Measurements from ENCODE around the gene SGF29. TPM values are rescaled to one million over a fixed set of nuclear protein-coding genes. Genes with fewer than 3 reads are reported as not detected.

Gene SGF29
- total and polyA plus RNA-seq, 2 donors (not counting 1 experiment from before 2014, with no cell fraction given), result 1.6 to 6.9 TPM

DNA sequence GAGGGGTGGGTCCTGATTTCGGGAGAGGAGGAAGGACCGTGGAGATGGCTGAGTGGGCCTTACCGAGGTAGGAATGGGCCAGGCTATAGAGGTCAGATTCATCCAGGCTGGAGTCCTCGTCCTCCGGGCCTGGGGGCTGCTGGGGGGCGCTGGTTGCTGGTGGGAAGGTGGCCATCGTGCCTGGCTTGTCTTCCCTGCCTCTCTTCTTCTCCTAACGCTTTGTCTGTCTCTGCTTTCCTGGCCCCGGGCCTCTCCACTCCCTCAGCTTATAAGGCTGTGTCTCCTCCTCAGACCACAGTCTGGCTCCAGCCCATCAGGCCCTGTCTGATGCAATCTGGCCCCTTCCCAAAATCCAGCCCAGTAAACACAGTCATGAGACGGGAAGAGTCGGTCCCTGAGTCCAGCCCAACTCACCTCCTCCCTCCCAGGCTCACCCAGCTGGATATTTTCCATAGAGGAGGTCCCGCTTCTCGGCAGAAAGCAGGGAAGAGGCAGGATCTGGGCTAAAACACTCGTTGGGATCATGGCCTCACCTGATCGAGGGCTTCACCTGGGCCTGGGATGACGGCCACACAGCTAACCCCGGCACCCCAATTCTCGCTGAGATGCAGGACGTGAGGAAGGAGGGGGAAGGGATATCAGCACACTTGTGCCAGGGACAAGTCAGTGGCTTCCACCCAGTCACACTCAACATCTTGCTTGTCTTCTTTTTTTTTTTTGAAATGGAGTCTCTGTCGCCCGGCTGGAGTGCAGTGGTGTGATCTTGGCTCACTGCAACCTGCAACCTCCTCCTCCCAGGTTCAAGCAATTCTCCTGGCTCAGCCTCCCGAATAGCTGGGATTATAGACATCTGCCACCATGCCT, 14.8 kb upstream of the SGF29 start, which contains the start of gene NUPR1:
NUPR1 (minus strand) TSS at position 242 of the 864 bp plus-strand sequence; CDS start at position 175, 67 bp downstream.
- H3K79me2 ChIP-seq (ENCODE audit: control insufficient read depth, insufficient read depth, low read length), result peaks cover 13% of the 10 kb centered on the region
- H3K9ac ChIP-seq (ENCODE audit: insufficient read depth, low read length), result peak within 1 kb of the TSS; percentile 78
- peaks cover 5% of the 10 kb centered on the region for H3K36me3 ChIP-seq (ENCODE audit: control insufficient read depth, insufficient read depth, low read length)
- peak within 1 kb of the TSS; percentile 98 for H2AFZ ChIP-seq (ENCODE audit: low read length)
- peak within 1 kb of the TSS; percentile 96 for H3K4me2 ChIP-seq (ENCODE audit: extremely low read depth, insufficient read depth, low read length)
- H3K4me3 ChIP-seq (replicated peaks in 1 of 4; ENCODE audit: control extremely low read depth in 1 of 4, insufficient read depth in 1 of 4, low read depth in 3 of 4, low read length in 4 of 4), result peak within 1 kb of the TSS; percentile 81 to 89 (median 84)
- H4K20me1 ChIP-seq (ENCODE audit: control insufficient read depth, extremely low read depth, insufficient read depth, low read length), result no peaks in the 10 kb centered on the region
- H3K4me1 ChIP-seq (ENCODE audit: control insufficient read depth, extremely low read depth, insufficient read depth, low read length), result peaks cover 10% of the 10 kb centered on the region
- TF ChIP-seq CTCF (conservative IDR thresholded peaks at IDR 0.05 in 1 of 2, IDR thresholded peaks at IDR 0.05 in 1 of 2; ENCODE audit: low read depth in 1 of 2, low read length in 2 of 2) (no peak), EZH2 (IDR thresholded peaks at IDR 0.05; ENCODE audit: low read length, missing control alignments) (no peak)
- peak; percentile 96 to 99 for DNase-seq (ENCODE audit: low read depth in 2 of 2)
- no peaks in the 10 kb centered on the region for H3K27me3 ChIP-seq (ENCODE audit: control insufficient read depth, insufficient read depth, low read length)
- H3K27ac ChIP-seq (ENCODE audit: insufficient read depth, low read length), result peak within 1 kb of the TSS; percentile 92
- no peaks in the 10 kb centered on the region for H3K9me3 ChIP-seq (ENCODE audit: control insufficient read depth, insufficient read depth, low read depth, low read length)

- Histone ChIP-seq H3K4me1 (ENCODE audit: control insufficient read depth, extremely low read depth, insufficient read depth, low read length) (peaks cover 10% of the 10 kb centered on the region), H3K36me3 (ENCODE audit: control insufficient read depth, insufficient read depth, low read length) (peaks cover 4% of the 10 kb centered on the region), H3K9me3 (ENCODE audit: control insufficient read depth, insufficient read depth, low read depth, low read length) (no peaks in the 10 kb centered on the region), H3K79me2 (ENCODE audit: control insufficient read depth, insufficient read depth, low read length) (peaks cover 13% of the 10 kb centered on the region), H3K4me2 (ENCODE audit: extremely low read depth, insufficient read depth, low read length) (no peak overlapping the region), H3K4me3 (replicated peaks in 1 of 4; ENCODE audit: control extremely low read depth in 1 of 4, insufficient read depth in 1 of 4, low read depth in 3 of 4, low read length in 4 of 4) (no peak overlapping the region), H2AFZ (ENCODE audit: low read length) (no peak overlapping the region), H3K27ac (ENCODE audit: insufficient read depth, low read length) (no peak overlapping the region), H4K20me1 (ENCODE audit: control insufficient read depth, extremely low read depth, insufficient read depth, low read length) (no peaks in the 10 kb centered on the region), H3K9ac (ENCODE audit: insufficient read depth, low read length) (no peak overlapping the region), H3K27me3 (ENCODE audit: control insufficient read depth, insufficient read depth, low read length) (no peaks in the 10 kb centered on the region)
- DNase-seq (ENCODE audit: low read depth in 2 of 2), result no peak
- no peak for TF ChIP-seq CTCF (conservative IDR thresholded peaks at IDR 0.05 in 1 of 2, IDR thresholded peaks at IDR 0.05 in 1 of 2; ENCODE audit: low read depth in 1 of 2, low read length in 2 of 2)
- no peak for TF ChIP-seq EZH2 (IDR thresholded peaks at IDR 0.05; ENCODE audit: low read length, missing control alignments)
Observed at GRCh38 chr16:28540346-28540745, 13.4 kb upstream of the SGF29 start.

- Histone ChIP-seq H3K27me3 (ENCODE audit: control insufficient read depth, insufficient read depth, low read length) (no peaks in the 10 kb centered on the region), H3K9ac (ENCODE audit: insufficient read depth, low read length) (no peak overlapping the region), H3K4me1 (ENCODE audit: control insufficient read depth, extremely low read depth, insufficient read depth, low read length) (peaks cover 8% of the 10 kb centered on the region), H3K9me3 (ENCODE audit: control insufficient read depth, insufficient read depth, low read depth, low read length) (no peaks in the 10 kb centered on the region), H4K20me1 (ENCODE audit: control insufficient read depth, extremely low read depth, insufficient read depth, low read length) (no peaks in the 10 kb centered on the region), H3K4me2 (ENCODE audit: extremely low read depth, insufficient read depth, low read length) (no peak overlapping the region), H3K79me2 (ENCODE audit: control insufficient read depth, insufficient read depth, low read length) (peaks cover 9% of the 10 kb centered on the region), H3K27ac (ENCODE audit: insufficient read depth, low read length) (no peak overlapping the region), H3K4me3 (replicated peaks in 1 of 4; ENCODE audit: control extremely low read depth in 1 of 4, insufficient read depth in 1 of 4, low read depth in 3 of 4, low read length in 4 of 4) (no peak overlapping the region), H3K36me3 (ENCODE audit: control insufficient read depth, insufficient read depth, low read length) (no peaks in the 10 kb centered on the region), H2AFZ (ENCODE audit: low read length) (no peak overlapping the region)
- DNase-seq (ENCODE audit: low read depth in 2 of 2), result no peak
- no peak for TF ChIP-seq CTCF (conservative IDR thresholded peaks at IDR 0.05 in 1 of 2, IDR thresholded peaks at IDR 0.05 in 1 of 2; ENCODE audit: low read depth in 1 of 2, low read length in 2 of 2)
- no peak for TF ChIP-seq EZH2 (IDR thresholded peaks at IDR 0.05; ENCODE audit: low read length, missing control alignments)
Observed at GRCh38 chr16:28542646-28543045, 11.1 kb upstream of the SGF29 start.
